Activated naive CD4-positive, alpha-beta T cell treated with anti-CD3 and anti-CD28 coated beads, Interleukin-2, amount 50 U/mL, for 16 hours (primary cell): Measurements from ENCODE around the gene CMPK1.

Source experiments
- DNase-seq: peaks from one replicate; pipeline ENCODE4 v3.0.0-alpha.2; 2020

The CMPK1 gene

DNA sequence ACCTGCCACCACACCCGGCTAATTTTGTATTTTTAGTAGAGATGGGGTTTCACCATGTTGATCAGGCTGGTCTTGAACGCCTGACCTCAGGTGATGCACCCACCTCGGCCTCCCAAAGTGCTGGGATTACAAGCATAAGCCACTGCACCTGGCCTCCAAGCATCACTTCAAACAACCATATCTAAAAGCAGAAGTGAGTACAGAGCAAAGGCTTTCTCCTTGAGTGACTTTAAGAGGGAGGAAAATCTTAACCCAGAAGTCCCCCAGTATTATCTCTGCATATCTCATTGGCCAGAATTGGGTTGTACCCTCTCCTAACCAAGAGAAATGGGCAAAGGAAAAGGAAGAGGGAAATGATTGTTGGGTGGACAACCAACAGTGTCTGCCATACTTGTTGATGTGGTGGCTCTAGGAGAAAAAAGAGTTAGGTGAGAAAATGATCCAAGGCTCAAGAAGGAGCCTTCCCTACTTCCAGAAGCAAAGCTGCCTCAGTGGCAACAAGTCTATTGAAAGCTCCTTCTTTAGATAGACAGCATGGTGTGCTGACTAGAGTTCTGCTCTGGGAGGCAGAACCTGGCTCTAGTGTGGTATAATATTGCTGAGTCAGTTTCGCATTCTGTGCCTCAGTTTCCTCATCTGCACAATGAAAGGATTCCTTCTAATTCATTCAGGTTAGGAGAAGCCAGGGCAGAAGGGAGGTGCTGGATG is 65.7 kb downstream of the CMPK1 start:
- no peak for DNase-seq

DNA sequence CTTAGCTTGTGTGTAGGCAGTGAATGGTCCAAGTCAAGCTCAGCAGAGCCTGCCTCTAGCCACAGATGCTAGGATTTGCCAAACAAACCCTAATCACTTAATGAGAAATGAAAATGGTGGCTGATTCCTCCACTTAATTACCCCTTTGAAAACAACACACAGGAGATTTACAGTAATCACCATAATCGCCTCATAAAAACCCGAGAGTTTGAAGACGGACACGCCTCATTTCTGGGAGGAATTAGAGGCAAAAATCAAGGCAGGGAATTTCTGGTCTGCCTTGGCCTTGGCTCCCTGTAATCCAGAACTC is 66.2 kb downstream of the CMPK1 start:
- no peak for DNase-seq

DNA sequence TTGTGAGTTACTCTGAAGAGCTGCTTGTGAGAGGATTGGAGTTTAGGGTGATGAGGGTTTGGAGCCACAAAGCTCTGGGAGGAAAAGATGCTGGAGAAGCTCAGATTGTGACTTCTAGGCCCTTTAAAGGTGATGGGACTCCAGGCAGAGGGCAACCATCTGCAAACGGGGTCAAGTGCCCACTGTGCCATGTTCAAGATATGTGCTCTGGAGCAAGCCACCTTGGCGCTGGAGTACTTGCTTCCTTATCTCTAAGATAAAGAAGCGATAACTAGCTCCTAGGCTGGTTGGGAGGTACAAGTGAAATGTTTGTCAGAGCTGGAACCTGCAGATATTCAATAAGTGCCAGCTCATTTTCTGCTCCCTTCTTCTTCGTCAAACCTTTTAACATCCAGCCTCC is 68.2 kb downstream of the CMPK1 start:
- DNase-seq: no peak

DNA sequence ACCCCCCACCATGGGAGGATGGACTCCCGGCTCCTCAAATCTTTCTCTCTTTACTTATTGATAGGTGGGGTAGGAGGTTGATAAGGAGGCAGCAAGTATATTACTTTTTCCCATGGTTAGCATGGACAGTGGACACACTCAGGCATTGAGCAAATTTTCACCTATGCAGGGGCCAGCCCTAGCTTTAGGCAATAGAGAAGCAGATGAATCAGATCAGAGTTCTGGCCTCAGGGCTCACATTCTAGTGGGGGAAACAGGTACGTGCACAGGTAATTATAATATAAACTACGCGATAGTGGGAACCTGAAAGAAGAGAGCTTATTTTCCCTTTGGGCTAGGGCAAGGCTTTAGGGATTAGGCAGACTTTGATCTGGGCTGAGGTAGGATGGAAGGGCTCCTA is 69.0 kb downstream of the CMPK1 start:
- DNase-seq: no peak

DNA sequence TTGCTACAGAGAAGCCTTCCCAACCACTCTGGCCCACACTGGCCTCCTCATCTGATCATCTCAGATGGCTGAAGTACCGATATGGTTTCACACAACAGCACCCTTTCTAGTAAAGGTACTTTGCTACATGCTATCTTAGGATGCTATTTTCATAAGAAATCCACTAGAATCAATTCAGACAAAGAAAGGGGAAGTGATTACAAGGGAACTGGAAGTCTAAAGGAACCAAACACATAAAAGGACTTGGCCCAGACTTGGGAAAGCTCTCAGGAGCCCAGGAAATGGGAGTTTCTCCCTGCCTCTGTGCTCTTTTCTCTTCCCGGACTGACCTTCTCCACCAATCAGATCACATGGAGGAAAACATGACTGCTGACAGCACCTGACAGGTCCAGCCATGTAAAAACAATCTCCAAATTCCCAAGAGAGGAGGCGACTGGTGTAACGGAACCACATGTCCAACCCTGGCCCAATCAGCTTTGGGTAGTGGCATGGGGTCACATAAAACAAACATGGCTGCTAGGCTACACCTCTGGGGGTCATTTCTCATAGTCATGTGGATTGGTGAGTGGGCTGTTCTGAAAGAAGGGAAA is 69.8 kb downstream of the CMPK1 start:
- DNase-seq: no peak

DNA sequence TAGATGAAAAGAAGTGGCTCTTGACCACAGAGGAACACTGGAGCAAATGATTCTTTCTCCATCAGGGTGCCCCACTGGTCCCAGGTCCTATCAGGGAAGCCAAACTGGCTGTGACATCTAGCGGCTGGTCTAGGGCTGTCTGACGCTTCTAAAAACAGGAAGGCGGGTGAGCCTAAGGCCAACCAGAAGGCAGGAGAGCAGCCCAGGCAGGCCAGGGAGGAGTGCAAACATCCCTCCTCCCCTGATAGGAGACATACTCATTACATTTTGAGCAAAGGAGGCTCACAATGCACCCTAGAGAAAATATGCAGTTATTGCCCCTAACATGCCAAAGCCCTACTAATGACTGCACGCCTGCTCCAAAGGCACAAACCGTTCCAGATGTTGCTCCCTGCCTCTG is 72.1 kb downstream of the CMPK1 start:
- no peak for DNase-seq

DNA sequence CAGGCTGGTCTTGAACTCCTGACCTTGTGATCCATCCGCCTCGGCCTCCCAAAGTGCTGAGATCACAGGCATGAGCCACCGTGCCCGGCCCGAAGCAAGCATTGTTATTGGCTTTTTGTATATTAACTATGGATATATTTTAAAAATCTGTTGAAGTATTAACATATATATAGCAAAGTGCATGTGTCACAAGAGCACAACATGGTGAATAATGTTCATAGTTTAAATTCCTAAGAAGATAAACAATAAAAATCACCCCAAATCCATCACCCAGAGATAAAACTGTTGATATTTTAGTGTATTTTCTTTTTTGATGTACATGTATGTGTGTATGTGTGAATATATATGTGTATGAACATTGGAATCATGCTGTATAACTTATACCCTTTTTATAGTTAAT is 73.4 kb downstream of the CMPK1 start:
- no peak for DNase-seq

DNA sequence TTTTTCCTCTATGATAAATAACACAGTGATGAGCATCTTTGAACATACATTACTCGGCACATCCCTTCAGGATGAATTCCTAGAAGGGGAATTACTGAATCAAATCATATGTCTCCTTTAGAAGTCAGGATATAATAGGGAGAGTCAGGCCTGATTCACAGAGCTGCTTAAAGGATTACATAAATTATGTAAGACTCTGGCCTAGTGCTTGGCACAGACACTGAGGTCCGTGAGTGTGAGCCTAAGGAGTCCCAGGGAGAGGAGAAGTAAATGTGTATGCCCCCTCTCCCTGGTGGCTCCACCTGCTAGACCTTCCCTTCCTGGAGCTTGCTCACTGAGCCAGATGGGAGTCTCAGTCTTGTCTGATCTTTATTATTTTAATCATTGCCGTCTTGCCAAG is 73.9 kb downstream of the CMPK1 start:
- no peak for DNase-seq

DNA sequence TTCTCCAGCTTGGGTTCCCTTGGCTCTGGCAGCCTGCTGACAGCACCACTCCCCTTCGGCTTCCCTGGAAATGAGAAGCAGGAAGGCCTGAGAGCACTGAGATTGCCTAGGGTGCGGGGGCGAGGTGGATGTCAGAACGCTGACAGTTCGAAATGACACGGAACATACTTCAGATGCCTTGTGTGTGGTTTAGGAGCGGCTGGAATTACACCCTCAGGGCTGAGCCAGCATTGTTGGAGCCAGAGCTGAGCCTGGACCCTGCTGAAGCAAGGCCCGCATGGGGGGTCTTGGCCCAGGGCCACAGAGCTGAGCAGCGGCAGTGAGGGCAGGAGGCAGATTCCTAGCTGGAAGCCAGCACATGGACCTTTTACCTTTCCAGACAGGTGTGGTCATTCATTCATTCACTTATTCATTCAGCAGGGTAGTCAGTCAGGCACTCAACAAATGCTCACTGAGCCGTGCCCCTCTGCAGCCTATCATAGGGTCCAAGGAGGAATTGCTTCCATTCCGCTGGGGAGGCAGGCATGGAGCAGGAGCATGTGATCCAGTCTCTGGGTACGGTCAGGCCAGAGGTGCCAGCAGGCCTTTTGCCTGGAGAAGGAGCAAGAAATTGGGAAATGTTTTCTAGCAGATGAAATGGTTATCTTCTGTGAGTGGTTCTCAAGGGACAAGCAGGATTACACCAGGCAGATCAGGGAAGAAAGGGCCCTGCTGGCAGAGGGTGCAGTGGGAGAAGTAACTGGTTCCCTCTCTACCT is 75.9 kb downstream of the CMPK1 start:
- no peak for DNase-seq

DNA sequence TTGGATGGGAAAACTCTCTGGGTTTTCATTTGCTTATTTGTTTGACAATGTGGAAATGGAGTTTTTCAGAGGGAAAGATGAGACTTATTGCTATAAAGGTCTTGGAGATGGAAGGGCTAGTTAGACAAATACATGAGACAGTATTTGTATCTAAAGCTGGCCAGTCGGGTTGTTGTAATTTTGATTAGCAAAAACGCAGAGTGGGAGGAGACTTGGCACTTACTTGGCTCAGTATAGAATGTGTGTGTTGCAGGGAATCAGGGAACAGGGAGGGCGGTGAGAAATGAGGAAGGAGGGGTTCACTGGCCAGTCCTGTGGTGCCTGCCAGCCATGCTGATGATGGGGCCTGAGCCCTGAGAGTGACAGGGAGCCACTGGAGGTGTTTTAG is 76.5 kb downstream of the CMPK1 start:
- no peak for DNase-seq

DNA sequence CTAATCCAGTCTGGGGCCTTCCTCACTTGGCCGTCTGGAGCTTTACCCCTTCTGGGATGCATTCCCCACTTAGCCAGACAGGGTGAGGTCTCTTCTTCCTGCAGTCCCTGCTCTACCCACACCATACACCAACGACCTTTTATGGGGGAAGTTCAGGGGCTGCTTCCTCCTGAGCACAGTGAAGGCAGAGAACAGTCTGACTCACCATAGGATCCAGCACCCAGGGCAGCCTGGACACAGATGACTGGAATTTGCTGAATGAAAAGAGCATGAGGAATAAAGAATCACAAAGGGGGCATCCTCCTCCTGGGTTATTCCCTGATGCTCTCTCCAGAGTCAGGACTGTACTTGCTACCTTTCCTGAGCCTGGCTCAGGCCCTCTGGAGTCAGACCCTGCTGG is 77.8 kb downstream of the CMPK1 start:
- DNase-seq: no peak

DNA sequence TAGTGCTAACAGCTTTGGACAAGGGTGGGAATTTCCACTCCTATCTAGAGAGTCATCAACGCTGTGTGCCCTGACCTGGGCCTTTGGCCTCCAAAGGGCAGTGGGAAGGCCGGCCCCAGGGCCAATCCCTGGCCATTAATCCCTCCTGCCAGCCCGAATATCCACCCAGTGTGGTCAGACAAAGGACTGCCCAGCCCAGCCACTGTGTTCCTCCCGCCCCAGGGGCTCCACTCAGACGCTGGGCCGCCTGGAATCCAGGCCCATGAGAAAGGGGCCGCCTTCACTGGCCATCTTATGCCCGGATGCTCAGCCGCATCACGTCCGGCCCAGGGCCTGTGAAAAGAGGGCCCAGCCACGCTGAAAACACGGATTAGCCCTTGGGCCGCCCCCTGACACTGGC is 78.8 kb downstream of the CMPK1 start:
- DNase-seq: no peak

DNA sequence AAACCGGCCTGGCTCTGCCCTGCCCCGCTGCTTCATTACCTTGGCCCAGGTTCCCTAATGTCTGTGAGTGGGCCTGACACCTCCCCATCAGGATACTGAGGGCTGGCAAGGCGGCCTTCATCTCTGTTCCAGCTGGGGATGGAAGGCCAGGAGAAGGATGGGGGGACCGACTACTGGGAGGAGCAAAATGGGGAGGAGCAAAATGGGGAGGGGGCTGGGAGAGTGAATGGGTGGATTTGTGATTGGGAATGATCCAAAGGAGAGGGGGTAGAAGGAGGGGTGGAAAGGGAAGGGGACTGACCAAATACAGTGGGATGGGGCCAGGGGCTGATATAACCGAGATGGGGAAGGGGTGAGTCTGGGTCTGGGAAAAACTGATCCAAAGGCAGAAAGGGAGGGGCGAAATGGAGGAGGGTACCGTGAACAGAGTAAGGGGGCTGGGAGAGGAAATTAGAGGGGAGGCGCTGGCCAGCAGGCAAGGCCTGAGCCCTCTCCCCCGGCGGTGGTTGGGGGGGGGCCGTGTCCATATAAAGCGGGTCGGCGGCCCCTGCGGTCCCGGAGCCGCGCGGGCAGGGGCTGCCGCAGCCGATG is 82.2 kb downstream of the CMPK1 start, which contains the start of gene FOXE3:
FOXE3 (plus strand) TSS at position 558 of the 591 bp plus-strand sequence; CDS start at position 589, 31 bp downstream.
- DNase-seq: no peak

DNA sequence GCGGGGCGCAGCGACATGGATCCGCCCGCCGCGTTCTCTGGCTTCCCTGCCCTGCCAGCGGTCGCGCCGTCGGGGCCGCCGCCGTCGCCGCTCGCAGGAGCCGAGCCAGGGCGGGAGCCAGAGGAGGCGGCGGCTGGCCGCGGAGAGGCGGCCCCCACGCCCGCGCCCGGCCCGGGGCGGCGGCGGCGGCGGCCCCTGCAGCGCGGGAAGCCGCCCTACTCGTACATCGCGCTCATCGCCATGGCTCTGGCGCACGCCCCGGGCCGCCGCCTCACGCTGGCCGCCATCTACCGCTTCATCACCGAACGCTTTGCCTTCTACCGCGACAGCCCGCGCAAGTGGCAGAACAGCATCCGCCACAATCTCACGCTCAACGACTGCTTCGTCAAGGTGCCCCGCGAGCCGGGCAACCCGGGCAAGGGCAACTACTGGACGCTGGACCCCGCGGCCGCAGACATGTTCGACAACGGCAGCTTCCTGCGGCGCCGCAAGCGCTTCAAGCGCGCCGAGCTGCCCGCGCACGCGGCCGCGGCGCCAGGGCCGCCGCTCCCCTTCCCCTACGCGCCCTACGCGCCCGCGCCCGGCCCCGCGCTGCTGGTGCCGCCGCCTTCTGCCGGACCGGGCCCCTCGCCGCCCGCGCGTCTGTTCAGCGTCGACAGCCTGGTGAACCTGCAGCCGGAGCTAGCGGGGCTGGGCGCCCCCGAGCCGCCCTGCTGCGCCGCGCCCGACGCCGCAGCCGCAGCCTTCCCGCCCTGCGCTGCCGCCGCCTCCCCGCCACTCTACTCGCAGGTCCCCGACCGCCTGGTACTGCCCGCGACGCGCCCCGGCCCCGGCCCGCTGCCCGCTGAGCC is 83.0 kb downstream of the CMPK1 start:
- DNase-seq: no peak

DNA sequence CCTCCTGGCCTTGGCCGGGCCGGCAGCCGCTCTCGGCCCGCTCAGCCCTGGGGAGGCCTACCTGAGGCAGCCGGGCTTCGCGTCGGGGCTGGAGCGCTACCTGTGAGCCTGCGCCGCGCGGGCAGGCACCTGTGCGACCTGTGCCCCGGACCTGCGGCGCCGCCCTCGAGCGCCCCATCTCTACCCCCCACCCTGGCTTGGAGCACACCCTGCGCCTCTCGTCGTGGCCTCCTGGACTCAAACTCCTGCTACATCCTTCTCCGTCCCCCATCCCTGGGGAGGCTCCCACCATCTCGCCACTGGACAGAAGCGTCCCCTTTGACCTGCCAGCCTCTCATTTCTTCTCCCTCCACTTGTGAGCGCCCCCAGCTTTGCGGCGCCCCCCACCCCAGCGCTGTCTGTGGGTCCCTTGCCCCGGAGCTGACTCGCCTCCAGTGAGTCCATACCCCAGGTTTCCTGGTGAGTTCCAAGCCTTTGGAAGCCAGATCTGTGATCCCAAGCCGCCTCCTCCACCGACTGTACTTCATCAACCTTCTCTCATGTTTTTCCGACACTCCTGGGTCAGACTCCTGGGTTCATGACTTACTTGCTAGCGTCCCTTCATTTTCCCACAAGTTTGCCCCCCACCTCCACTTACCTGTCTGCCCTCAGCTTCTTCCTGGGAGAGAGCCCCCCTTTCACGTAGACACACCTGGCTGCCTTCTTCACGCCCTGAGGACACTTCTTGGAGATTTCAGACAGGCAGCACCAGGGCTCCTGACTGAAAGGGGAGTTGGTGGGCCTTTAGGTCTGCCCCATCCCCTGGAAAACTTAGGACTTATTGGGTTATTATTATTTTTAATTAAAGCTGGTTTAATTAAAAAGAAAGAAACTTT is 83.8 kb downstream of the CMPK1 start:
- no peak for DNase-seq

DNA sequence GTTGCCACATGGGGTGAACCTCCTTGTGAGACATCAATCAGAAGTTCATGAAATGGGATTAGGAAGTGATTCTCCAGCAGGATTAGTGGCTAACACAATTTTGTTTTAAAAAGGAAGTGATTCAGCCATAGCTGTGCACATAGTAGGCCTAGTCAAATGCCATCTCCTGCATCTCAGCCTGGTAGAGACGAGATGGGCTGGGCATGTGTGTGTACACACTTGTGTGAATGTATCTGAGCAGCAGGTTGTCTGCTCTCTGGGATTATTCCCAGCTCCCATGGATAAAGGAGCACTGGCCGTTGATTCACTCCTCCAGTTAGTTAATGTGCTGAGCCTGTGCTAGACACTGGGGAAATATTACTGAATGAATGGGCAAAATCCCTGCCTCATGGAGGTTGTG is 84.5 kb downstream of the CMPK1 start:
- no peak for DNase-seq

DNA sequence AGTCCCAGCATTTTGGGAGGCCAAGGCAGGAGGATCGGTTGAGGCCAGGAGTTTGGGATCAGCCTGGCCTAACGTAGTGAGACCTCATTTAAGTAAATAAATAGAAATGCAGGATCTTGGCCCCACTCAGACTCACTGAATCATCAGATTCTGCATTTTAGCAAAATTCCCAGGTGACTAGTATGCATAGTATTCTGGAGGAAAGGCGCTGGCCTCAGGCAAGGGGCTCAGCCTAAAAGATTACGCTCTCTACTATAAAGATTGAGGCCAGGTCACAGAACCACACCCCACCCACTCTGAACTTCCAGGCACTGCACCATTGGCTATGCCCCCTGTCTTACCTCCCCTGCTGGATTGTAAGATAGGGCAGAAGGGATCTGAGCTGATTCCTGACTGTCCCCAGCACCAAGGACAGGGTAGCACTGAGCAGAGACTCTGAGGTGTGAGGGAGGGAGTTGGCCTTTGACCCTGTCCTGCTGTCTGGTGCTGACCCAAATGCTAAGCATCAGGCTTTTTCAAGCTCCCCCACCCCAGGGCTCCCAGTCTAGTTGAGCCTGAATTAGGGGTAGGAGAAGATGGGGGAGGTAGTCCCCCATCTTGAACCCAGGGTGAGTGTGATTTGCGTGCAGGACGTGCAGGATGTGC is 85.2 kb downstream of the CMPK1 start:
- DNase-seq: no peak

DNA sequence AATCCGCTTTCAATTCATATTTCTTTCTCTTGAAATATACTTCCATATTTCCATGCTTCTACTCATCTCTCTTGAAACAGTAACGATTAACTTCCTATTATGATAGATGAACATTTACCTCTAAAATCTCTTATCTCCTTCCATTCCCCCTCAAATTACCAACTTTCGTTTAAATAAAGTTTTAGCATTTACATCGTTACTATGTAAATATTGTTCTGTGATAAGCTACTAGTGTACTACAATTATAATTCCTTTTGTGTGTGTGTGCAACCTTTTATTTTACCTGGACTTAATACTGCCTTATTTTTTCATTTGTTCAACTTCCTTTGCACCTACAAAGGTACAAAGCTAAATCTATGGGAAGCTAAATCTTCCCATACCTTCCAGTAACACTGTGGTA is 87.0 kb downstream of the CMPK1 start:
- no peak for DNase-seq

DNA sequence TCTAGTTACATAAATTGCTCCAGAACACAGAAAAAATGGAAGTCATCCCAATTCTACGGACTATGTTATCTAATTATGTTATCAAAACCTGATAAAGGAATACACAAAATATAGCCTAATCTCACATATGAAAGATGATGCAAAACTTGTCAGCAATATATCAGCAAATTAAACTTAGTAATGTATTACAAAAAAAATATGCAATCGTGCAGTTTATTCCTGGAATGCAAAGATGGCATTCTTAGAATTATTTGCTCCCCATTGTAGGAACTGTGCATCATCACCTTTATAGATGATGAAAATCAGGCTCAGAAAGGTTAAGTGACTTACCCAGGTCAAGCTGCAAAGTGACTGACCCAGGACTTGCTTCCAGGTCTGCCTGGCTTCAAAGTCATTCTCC is 90.3 kb downstream of the CMPK1 start:
- no peak for DNase-seq

DNA sequence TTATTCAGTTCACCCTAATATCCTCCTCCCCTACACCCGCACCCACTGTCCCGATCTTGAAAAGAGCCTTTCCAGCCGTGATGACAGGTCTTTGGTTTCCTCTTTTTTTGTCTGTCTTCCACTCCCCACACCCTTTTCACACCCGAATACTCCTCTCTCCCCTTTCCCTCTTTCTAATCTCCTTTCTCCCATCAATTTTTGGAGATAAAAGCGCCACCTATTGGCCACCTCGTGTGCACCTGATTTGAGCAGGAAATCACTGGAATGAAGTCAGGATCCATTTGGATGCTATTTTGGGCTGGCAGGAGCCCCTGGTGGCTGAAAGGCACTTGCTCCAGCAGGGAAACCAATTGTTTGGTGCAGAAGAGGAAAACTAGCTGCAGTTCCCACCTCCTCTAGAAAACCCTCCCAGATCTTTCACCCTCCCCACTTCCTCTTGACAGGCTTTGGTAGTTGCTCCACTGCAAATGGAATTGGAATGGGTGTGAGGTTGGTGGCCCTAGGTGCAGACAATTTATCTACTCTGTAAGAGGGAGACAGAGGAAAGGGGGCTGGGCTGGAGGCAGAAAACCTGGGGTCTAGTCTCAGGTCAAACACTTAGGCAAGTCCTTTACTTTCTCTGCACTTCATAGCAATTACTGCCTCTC is 90.9 kb downstream of the CMPK1 start:
- DNase-seq: no peak
